ENCODE results near the gene SETD7.

The SETD7 gene

DNA sequence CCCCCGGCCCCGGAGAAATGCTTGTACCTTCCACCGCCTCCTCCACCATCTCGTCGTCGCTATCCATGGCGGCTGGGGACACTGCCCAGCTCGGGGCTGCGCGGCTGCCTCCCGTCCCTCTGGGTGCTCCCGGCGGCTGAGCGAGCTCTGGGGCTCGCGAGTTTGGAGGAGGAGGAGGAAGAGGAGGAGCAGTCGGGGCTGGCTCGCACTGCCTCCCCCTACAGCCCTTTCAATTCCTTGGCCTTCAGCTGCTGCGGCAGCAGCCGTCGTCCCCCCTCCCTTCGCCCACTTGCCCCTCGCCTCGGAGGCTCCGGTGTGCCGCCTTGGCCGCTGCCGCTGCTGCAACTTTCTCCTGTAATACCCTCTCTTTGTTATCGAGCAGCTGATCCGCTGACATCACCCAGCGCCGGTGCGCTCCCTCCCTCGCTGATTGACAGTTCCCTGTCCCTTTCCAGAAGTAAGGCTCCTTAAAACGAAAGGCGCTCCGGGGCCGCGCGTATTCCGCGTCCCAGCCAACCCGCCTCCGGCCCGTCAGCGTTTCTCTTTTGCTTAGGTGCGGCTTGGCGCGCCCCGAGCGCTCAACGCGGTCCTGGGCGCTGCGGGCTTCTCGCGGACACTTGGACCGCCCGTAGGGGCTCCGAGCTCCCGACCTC, at the start of gene SETD7:
Gene SETD7, minus strand, starts transcription at position 149 of the 653 bp plus-strand sequence. Its CDS starts 82 bp downstream, at position 67.
- Mint-ChIP-seq H3K27ac (peak within 1 kb of the TSS; percentile 97), H3K4me1 (ENCODE audit: low read depth) (peaks cover 56% of the 10 kb centered on the region), H3K36me3 (ENCODE audit: low read depth) (peaks cover 24% of the 10 kb centered on the region), H3K9me3 (no peaks in the 10 kb centered on the region), H3K4me3 (peak within 1 kb of the TSS; percentile 95), H3K27me3 (peaks cover 7% of the 10 kb centered on the region)
- intact Hi-C loops (cut with micrococcal nuclease), result loop anchor here (10.0 kb wide), 2 partner anchors 101 to 599 kb away; partner anchors contain the start of genes MAML3 and RAB33B

GRCh38 chr4:139605516-139605915, 49.5 kb upstream of the SETD7 start:
- Mint-ChIP-seq H3K4me3 (no peak overlapping the region), H3K9me3 (no peaks in the 10 kb centered on the region), H3K4me1 (ENCODE audit: low read depth) (peaks cover 13% of the 10 kb centered on the region), H3K36me3 (ENCODE audit: low read depth) (no peaks in the 10 kb centered on the region), H3K27me3 (peaks cover 4% of the 10 kb centered on the region), H3K27ac (no peak overlapping the region)
- intact Hi-C loops (cut with micrococcal nuclease), result no loop called here

- Mint-ChIP-seq H3K9me3 (no peaks in the 10 kb centered on the region), H3K27ac (no peak overlapping the region), H3K36me3 (ENCODE audit: low read depth) (no peaks in the 10 kb centered on the region), H3K4me1 (ENCODE audit: low read depth) (peaks cover 13% of the 10 kb centered on the region), H3K4me3 (no peak overlapping the region), H3K27me3 (peaks cover 4% of the 10 kb centered on the region)
- intact Hi-C loops (cut with micrococcal nuclease), result loop anchor here (1.0 kb wide), 1 partner anchor 48 kb away; no protein-coding TSS in a partner anchor
Measured at GRCh38 chr4:139603576-139604410, 47.8 kb upstream of the SETD7 start.

DNA sequence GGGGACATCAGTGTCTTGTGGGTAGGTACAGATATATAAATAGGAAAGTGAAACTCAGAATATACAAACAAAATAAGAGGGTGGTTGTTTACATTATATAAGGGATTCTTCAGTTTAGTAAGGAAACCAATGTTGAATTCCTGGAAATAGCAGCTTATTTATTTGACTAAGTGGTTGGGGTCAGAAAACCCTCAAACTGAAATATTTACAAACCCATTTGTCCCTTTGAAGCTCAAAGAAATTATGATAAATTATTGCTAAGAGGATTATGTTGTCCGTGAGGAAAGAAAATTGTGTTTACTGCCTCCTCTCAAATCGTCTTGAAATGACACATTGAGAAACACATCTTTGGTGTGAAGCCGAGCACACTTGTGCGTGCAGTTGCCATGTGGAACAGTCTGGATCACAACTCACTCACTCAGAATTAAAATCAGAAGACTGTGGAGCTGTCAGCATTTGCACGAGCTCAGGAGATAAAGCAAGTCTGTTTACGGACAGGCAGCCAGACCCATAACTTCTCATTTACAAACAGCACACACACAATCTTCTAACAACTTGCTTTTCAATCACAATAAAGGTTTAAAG, 46.8 kb upstream of the SETD7 start:
- H3K27me3 Mint-ChIP-seq, result peaks cover 4% of the 10 kb centered on the region
- H3K9me3 Mint-ChIP-seq, result no peaks in the 10 kb centered on the region
- H3K27ac Mint-ChIP-seq, result no peak overlapping the region
- no peaks in the 10 kb centered on the region for H3K36me3 Mint-ChIP-seq (ENCODE audit: low read depth)
- peaks cover 13% of the 10 kb centered on the region for H3K4me1 Mint-ChIP-seq (ENCODE audit: low read depth)
- no peak overlapping the region for H3K4me3 Mint-ChIP-seq
- intact Hi-C loops (cut with micrococcal nuclease), result loop anchor here (1.0 kb wide), 1 partner anchor 48 kb away; no protein-coding TSS in a partner anchor

GRCh38 chr4:139600662-139601061, 44.6 kb upstream of the SETD7 start:
- Mint-ChIP-seq H3K4me1 (ENCODE audit: low read depth) (no peaks in the 10 kb centered on the region), H3K36me3 (ENCODE audit: low read depth) (no peaks in the 10 kb centered on the region), H3K9me3 (no peaks in the 10 kb centered on the region), H3K4me3 (no peak overlapping the region), H3K27ac (no peak overlapping the region), H3K27me3 (peaks cover 8% of the 10 kb centered on the region)
- intact Hi-C loops (cut with micrococcal nuclease), result no loop called here

- Mint-ChIP-seq H3K9me3 (no peaks in the 10 kb centered on the region), H3K27ac (no peak overlapping the region), H3K4me1 (ENCODE audit: low read depth) (no peaks in the 10 kb centered on the region), H3K27me3 (peaks cover 8% of the 10 kb centered on the region), H3K36me3 (ENCODE audit: low read depth) (no peaks in the 10 kb centered on the region), H3K4me3 (no peak overlapping the region)
- intact Hi-C loops (cut with micrococcal nuclease), result no loop called here
Measured at GRCh38 chr4:139599594-139600374, 43.8 kb upstream of the SETD7 start.

GRCh38 chr4:139599076-139599475, 43.1 kb upstream of the SETD7 start:
- Mint-ChIP-seq H3K4me3 (no peak overlapping the region), H3K27me3 (peaks cover 8% of the 10 kb centered on the region), H3K27ac (no peak overlapping the region), H3K9me3 (no peaks in the 10 kb centered on the region), H3K36me3 (ENCODE audit: low read depth) (no peaks in the 10 kb centered on the region), H3K4me1 (ENCODE audit: low read depth) (no peaks in the 10 kb centered on the region)
- intact Hi-C loops (cut with micrococcal nuclease), result no loop called here

- no peaks in the 10 kb centered on the region for H3K4me1 Mint-ChIP-seq (ENCODE audit: low read depth)
- H3K9me3 Mint-ChIP-seq, result no peaks in the 10 kb centered on the region
- no peak overlapping the region for H3K4me3 Mint-ChIP-seq
- H3K27me3 Mint-ChIP-seq, result peaks cover 10% of the 10 kb centered on the region
- no peak overlapping the region for H3K27ac Mint-ChIP-seq
- intact Hi-C loops (cut with micrococcal nuclease), result no loop called here
- H3K36me3 Mint-ChIP-seq (ENCODE audit: low read depth), result no peaks in the 10 kb centered on the region
Measured at GRCh38 chr4:139596684-139597279, 40.8 kb upstream of the SETD7 start.

DNA sequence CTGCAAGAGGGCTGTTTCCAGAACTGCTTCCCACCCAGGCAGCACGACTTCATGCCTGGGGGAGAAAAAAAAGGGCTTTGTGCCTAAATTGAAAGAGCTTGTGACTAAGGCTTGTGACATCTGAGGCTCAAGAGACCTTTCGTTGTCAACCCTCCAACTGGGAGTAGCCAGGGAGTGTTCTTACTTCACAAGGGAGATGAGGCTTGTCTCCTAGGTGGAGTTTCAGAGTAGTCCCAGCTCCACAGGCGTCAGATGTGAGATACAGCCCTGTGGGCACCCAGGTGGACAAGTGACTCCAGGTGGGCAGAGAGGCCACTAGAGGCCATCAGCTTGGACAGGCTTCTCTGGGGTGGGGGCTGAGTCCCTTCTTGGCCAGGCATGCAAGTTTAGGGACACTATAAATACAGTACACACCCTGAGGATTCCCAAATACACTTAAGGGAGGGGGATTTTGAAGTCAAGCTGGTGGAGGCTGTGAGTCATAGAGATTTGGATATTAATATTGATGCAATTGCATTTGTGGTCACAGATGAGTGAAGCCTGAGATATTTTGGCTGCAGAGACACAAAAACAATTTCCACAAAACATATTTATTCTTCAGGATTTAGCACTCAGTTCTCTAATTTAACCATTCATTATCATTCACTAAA, 40.1 kb upstream of the SETD7 start:
- Mint-ChIP-seq H3K36me3 (ENCODE audit: low read depth) (no peaks in the 10 kb centered on the region), H3K27me3 (peaks cover 10% of the 10 kb centered on the region), H3K4me3 (no peak overlapping the region), H3K4me1 (ENCODE audit: low read depth) (no peaks in the 10 kb centered on the region), H3K9me3 (no peaks in the 10 kb centered on the region), H3K27ac (no peak overlapping the region)
- intact Hi-C loops (cut with micrococcal nuclease), result no loop called here

DNA sequence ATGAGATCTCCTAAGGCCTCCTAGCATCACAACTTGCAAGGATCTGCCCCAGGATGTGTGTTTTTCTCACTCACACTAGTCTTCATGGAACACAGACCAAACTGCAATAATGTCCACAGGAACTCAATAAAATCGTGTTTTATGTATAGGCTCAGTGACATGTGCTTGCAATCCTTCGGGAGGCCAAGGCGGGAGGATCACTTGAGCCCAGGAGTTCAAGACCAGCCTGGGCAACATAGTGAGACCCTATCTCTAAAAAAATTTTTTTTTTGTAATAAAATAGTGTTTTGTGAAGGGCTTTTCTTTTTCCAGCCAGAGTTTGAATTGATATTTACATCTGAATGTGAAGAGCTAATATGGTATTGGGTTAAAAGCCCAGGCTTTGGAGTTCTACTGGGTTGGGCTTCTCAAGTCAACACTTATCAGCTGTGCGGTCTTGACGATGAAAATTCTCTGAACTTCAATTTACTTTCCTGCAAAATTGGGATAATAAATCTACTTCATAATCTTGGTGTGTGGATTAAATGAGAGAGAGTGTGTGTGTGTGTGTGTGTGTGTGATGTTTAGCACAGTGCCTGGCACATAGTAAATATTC, 38.7 kb upstream of the SETD7 start:
- Mint-ChIP-seq H3K4me3 (no peak overlapping the region), H3K36me3 (ENCODE audit: low read depth) (no peaks in the 10 kb centered on the region), H3K4me1 (ENCODE audit: low read depth) (no peaks in the 10 kb centered on the region), H3K27me3 (peaks cover 10% of the 10 kb centered on the region), H3K27ac (no peak overlapping the region), H3K9me3 (no peaks in the 10 kb centered on the region)
- intact Hi-C loops (cut with micrococcal nuclease), result no loop called here

DNA sequence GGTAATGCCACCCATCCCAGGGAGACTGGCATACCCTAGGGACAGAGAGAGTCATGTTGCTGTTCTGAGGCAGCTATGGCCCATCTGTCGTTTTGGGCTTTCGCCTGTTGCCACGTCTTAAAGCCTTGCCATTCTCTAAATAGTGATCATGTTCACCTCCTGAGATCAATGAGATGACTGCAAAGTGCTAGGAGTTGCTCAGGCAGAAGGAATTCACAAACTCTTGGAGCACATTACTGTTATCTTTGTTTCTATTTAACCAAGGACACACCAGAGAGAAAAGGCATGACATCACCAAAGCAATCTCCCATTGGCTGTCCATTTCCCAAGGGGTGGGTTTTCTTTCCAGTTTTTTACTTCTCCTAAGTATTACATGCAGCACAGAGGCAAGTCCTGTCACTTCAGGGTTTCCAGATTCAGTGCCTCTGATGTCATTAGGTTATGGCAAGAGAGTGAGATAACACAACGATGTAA, 37.1 kb upstream of the SETD7 start:
- H3K27me3 Mint-ChIP-seq, result peaks cover 10% of the 10 kb centered on the region
- H3K36me3 Mint-ChIP-seq (ENCODE audit: low read depth), result no peaks in the 10 kb centered on the region
- intact Hi-C loops (cut with micrococcal nuclease), result no loop called here
- no peak overlapping the region for H3K4me3 Mint-ChIP-seq
- peaks cover 7% of the 10 kb centered on the region for H3K9me3 Mint-ChIP-seq
- H3K4me1 Mint-ChIP-seq (ENCODE audit: low read depth), result no peaks in the 10 kb centered on the region
- H3K27ac Mint-ChIP-seq, result no peak overlapping the region

- Mint-ChIP-seq H3K27ac (no peak overlapping the region), H3K9me3 (peaks cover 7% of the 10 kb centered on the region), H3K27me3 (peaks cover 2% of the 10 kb centered on the region), H3K4me1 (ENCODE audit: low read depth) (no peaks in the 10 kb centered on the region), H3K4me3 (no peak overlapping the region), H3K36me3 (ENCODE audit: low read depth) (no peaks in the 10 kb centered on the region)
- intact Hi-C loops (cut with micrococcal nuclease), result no loop called here
Measured at GRCh38 chr4:139589336-139590018, 33.5 kb upstream of the SETD7 start.

Measured in dendritic cell treated with granulocyte-macrophage colony-stimulating factor and Interleukin-4, amounts not matched to agents 40 ng/mL and 50 ng/mL, for 4 days (primary cell).